Osteoblast (primary cell): Measurements from ENCODE around the gene KMT5B. TPM values are rescaled to one million over a fixed set of nuclear protein-coding genes. Genes with fewer than 3 reads are reported as not detected.

Experiments
- DNase-seq: peaks from one replicate; pipeline ENCODE4 v3.0.0; 2011; ENCODE audit warnings: low spot score, mixed read lengths; ENCODE audit not compliant: insufficient read length; ENCODE audit errors: missing footprints
- H2AFZ ChIP-seq: 2 replicates; pipeline ENCODE4 v1.6.0; 2011; ENCODE audit warnings: mild to moderate bottlenecking, low read length
- H3K27ac ChIP-seq: 2 replicates; pipeline ENCODE4 v1.5.1; 2011; ENCODE audit warnings: mild to moderate bottlenecking, low read depth, low read length, moderate library complexity
- H3K27me3 ChIP-seq: 2 replicates; pipeline ENCODE4 v1.6.0; 2012; ENCODE audit warnings: mild to moderate bottlenecking, control low read depth, inconsistent platforms, low read length, moderate library complexity; ENCODE audit not compliant: insufficient read depth
- H3K36me3 ChIP-seq: 2 replicates; pipeline ENCODE4 v1.5.1; 2011; ENCODE audit warnings: mild to moderate bottlenecking, low read length, control low read depth, moderate library complexity; ENCODE audit not compliant: insufficient read depth
- H3K4me1 ChIP-seq: 2 replicates; pipeline ENCODE4 v1.5.1; 2011; ENCODE audit warnings: mild to moderate bottlenecking, low read length, control low read depth, moderate library complexity; ENCODE audit not compliant: insufficient read depth
- H3K4me2 ChIP-seq: 2 replicates; pipeline ENCODE4 v1.6.0; 2011; ENCODE audit warnings: mild to moderate bottlenecking, low read length; ENCODE audit not compliant: insufficient read depth
- H3K4me3 ChIP-seq: fragments of 200-600 bp; sonication (generic); 3 replicates; pipeline ENCODE4 v1.5.1; 2012; ENCODE audit warnings: mild to moderate bottlenecking, low read length, inconsistent platforms; ENCODE audit not compliant: insufficient read depth
- H3K79me2 ChIP-seq: 2 replicates; pipeline ENCODE4 v1.6.0; 2012; ENCODE audit warnings: mild to moderate bottlenecking, low read length, control low read depth, inconsistent platforms; ENCODE audit not compliant: insufficient read depth
- H3K9me3 ChIP-seq: 2 replicates; pipeline ENCODE4 v1.5.1; 2011; ENCODE audit warnings: low read depth, low read length, control low read depth
- H4K20me1 ChIP-seq: 2 replicates; pipeline ENCODE4 v1.6.0; 2012; ENCODE audit warnings: mild to moderate bottlenecking, low read length, control low read depth; ENCODE audit not compliant: insufficient read depth
- total RNA-seq: library from RNA; depleted of rRNA; stranded (reverse); fragments of >200 nt; gene quantifications from 2 replicates; pipeline ENCODE4 v1.2.3, GENCODE V29; 2012
- TF ChIP-seq, protein P1 (sequence below): IDR thresholded peaks from 2 replicates; pipeline ENCODE4 v1.5.1; 2011; ENCODE audit warnings: mild to moderate bottlenecking, low read depth, low read length, moderate library complexity; ENCODE audit errors: extremely low read depth

The KMT5B gene
- total RNA-seq, 1 donor = 27.1 TPM

- DNase-seq = no peak
- TF ChIP-seq, protein P1, sequence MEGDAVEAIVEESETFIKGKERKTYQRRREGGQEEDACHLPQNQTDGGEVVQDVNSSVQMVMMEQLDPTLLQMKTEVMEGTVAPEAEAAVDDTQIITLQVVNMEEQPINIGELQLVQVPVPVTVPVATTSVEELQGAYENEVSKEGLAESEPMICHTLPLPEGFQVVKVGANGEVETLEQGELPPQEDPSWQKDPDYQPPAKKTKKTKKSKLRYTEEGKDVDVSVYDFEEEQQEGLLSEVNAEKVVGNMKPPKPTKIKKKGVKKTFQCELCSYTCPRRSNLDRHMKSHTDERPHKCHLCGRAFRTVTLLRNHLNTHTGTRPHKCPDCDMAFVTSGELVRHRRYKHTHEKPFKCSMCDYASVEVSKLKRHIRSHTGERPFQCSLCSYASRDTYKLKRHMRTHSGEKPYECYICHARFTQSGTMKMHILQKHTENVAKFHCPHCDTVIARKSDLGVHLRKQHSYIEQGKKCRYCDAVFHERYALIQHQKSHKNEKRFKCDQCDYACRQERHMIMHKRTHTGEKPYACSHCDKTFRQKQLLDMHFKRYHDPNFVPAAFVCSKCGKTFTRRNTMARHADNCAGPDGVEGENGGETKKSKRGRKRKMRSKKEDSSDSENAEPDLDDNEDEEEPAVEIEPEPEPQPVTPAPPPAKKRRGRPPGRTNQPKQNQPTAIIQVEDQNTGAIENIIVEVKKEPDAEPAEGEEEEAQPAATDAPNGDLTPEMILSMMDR = no peak
- peaks cover 27% of the 10 kb centered on the region for H3K4me1 ChIP-seq
- H3K27ac ChIP-seq = no peak overlapping the region
- H4K20me1 ChIP-seq = peaks cover 10% of the 10 kb centered on the region
- H3K27me3 ChIP-seq = no peaks in the 10 kb centered on the region
- H2AFZ ChIP-seq = no peak overlapping the region
- no peak overlapping the region for H3K4me3 ChIP-seq
- no peaks in the 10 kb centered on the region for H3K36me3 ChIP-seq
- peaks cover 67% of the 10 kb centered on the region for H3K79me2 ChIP-seq
- H3K9me3 ChIP-seq = no peaks in the 10 kb centered on the region
- H3K4me2 ChIP-seq = no peak overlapping the region
These were observed 97.8 kb downstream of the KMT5B start for GRCh38 chr11:68115285-68115684.

DNA sequence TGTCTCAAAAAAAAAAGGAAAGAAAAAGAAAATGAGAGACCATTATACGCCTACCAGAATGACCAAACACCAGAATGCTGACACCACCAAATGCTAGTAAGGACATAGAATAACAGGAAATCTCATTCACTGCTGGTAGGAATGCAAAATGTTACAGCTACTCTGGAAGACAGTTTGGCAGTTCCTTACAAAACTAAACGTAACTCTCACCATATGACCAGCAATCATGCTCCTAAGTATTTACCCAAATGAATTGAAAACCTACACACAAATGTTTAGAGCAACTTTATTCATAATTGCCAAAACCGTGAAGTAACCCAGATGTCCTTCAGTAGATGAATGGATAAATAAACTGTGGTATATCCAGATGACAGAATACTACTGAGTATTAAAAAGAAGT is 99.1 kb downstream of the KMT5B start:
- no peaks in the 10 kb centered on the region for H3K9me3 ChIP-seq
- H3K4me2 ChIP-seq = peak overlapping the region; percentile 53
- no peak overlapping the region for H3K27ac ChIP-seq
- H3K79me2 ChIP-seq = peaks cover 63% of the 10 kb centered on the region
- H4K20me1 ChIP-seq = peaks cover 6% of the 10 kb centered on the region
- peak; percentile 49 for DNase-seq
- no peak overlapping the region for H3K4me3 ChIP-seq
- H3K4me1 ChIP-seq = peaks cover 17% of the 10 kb centered on the region
- H3K27me3 ChIP-seq = no peaks in the 10 kb centered on the region
- H2AFZ ChIP-seq = peak overlapping the region; percentile 56
- TF ChIP-seq, protein P1 = peak; percentile 35
- H3K36me3 ChIP-seq = no peaks in the 10 kb centered on the region

DNA sequence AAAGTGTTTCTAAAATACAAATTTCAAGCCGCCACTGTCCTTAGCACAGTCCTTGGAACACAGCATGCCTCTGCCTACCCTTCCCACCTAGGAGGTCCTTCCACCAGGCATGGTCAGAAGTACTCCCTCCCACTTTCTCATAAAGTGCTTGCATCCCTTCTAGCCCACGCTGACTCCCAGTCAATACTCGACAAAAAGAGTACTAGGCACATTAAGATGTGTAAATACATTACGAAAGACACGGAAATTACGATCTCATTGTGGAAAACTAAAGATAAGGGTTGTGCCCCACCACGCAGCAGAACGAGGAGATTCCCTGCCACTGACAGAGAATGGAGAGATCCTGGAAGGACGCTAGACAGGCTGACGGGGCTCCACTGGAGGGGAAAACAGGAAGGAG is 105.4 kb downstream of the KMT5B start:
- no peaks in the 10 kb centered on the region for H3K36me3 ChIP-seq
- no peaks in the 10 kb centered on the region for H3K4me1 ChIP-seq
- H3K27me3 ChIP-seq = no peaks in the 10 kb centered on the region
- no peaks in the 10 kb centered on the region for H4K20me1 ChIP-seq
- H3K27ac ChIP-seq = no peak overlapping the region
- H2AFZ ChIP-seq = no peak overlapping the region
- DNase-seq = no peak
- peaks cover 59% of the 10 kb centered on the region for H3K79me2 ChIP-seq
- H3K9me3 ChIP-seq = no peaks in the 10 kb centered on the region
- no peak overlapping the region for H3K4me2 ChIP-seq
- H3K4me3 ChIP-seq = no peak overlapping the region
- TF ChIP-seq, protein P1 = no peak

DNA sequence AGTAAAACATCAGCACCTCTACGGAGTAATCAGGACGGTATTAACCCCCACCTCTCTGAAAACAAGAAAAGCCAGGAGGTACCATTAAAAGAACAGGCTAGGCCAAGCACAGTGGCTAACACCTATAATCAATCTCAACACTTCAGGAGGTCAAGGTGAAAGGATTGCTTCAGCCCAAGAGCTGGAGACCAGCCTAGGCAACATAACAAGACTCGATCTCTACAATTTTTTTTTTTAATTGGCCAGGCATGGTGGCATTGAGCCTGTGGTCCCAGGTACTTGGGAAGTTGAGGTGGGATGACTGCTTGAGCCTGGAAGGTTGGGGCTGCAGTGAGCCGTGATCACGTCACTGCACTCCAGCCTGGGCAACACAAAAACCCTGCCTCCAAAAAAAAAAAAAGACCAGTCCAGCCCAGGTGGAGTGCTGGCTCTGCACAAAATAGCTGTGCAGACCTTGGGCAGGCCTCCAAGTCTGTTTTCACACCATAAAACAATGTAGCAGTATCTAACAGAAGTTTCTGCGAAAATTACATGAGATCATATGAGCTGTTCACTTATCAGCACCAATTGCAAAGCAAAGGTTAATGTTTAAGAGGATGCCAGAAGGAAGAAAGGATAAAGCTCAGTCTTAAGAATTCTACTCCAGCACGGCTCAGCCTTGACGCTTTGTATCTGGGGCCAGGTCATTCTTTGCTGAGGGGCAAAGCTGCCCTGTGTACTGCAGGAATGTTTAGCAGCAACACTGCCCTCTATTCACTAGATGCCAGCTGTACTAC is 106.7 kb downstream of the KMT5B start:
- H3K4me3 ChIP-seq = no peak overlapping the region
- no peak overlapping the region for H2AFZ ChIP-seq
- no peaks in the 10 kb centered on the region for H3K27me3 ChIP-seq
- H3K4me2 ChIP-seq = no peak overlapping the region
- H4K20me1 ChIP-seq = peaks cover 3% of the 10 kb centered on the region
- H3K79me2 ChIP-seq = peaks cover 60% of the 10 kb centered on the region
- no peak overlapping the region for H3K27ac ChIP-seq
- H3K36me3 ChIP-seq = no peaks in the 10 kb centered on the region
- TF ChIP-seq, protein P1 = no peak
- no peaks in the 10 kb centered on the region for H3K4me1 ChIP-seq
- no peaks in the 10 kb centered on the region for H3K9me3 ChIP-seq
- DNase-seq = no peak

Other genes starting within 250 kb of the KMT5B start
- gene UNC93B1, start 209.2 kb downstream of the KMT5B start, total RNA-seq = 36.5 and 39.8 TPM in 2 replicates
- gene ALDH3B1, start 203.0 kb downstream of the KMT5B start, total RNA-seq = 59.5 and 63.0 TPM in 2 replicates
- 60.7 and 73.1 TPM in 2 replicates for gene NDUFS8, start 182.6 kb downstream of the KMT5B start, total RNA-seq
- gene TCIRG1, start 174.3 kb downstream of the KMT5B start, total RNA-seq = 85.4 and 87.5 TPM in 2 replicates
- gene CHKA, start 91.9 kb downstream of the KMT5B start, total RNA-seq = 26.5 and 29.0 TPM in 2 replicates
- gene C11orf24, start 58.7 kb upstream of the KMT5B start, total RNA-seq = 37.7 and 40.5 TPM in 2 replicates
- gene LRP5, start 99.3 kb upstream of the KMT5B start, total RNA-seq = 16.3 and 18.6 TPM in 2 replicates
- 131 and 151 TPM in 2 replicates for gene PPP6R3, start 247.5 kb upstream of the KMT5B start, total RNA-seq